Upper lobe of right lung (tissue), 1 donor: ENCODE measurements around the gene GP9. TPM values are rescaled to one million over a fixed set of nuclear protein-coding genes. Genes with fewer than 3 reads are reported as not detected.

Experiments used
- ATAC-seq: fragments of 200-7000 bp; cut with Tn5 transposase; one replicate; pipeline ENCODE4 v1.9.1; 2020; ENCODE audit warnings: mild to moderate bottlenecking, moderate library complexity
- DNase-seq: peaks from one replicate; pipeline ENCODE4 v3.0.0-alpha.2; 2020
- H3K27ac ChIP-seq: fragments of 200-600 bp; one replicate; pipeline ENCODE4 v1.8.0; 2022
- H3K27me3 ChIP-seq: fragments of 200-600 bp; one replicate; pipeline ENCODE4 v1.8.0; 2022; ENCODE audit warnings: mild to moderate bottlenecking
- H3K36me3 ChIP-seq: fragments of 200-600 bp; one replicate; pipeline ENCODE4 v1.8.0; 2022
- H3K4me1 ChIP-seq: fragments of 200-600 bp; one replicate; pipeline ENCODE4 v1.8.0; 2022
- H3K4me3 ChIP-seq: fragments of 200-600 bp; one replicate; pipeline ENCODE4 v1.8.0; 2022; ENCODE audit warnings: mild to moderate bottlenecking
- H3K9me3 ChIP-seq: fragments of 200-600 bp; one replicate; pipeline ENCODE4 v1.8.0; 2022
- CTCF ChIP-seq: fragments of 200-600 bp; IDR thresholded peaks from one replicate; pipeline ENCODE4 v1.8.0; 2022; ENCODE audit warnings: antibody characterized with exemption
- intact Hi-C: fragments of 100-400 bp; cut with DNase I; formaldehyde crosslinking; loops from one replicate; pipeline ENCODE4 v1.11.0; 2022
- total RNA-seq: library from RNA; stranded (reverse); fragmentation: NEBNext Ultra II Directional; extraction: Animal tissue kit (Norgen Biotek cat#: 25700); gene quantifications from one replicate; pipeline ENCODE4 v1.2.1, GENCODE V29; 2021
- donor health status: DM: no; HTN: yes; CAD: no; lungs with severe emphysema.

Gene GP9
- total RNA-seq, 1 donor from 2014 or later: 1.2 TPM

- Histone ChIP-seq H3K4me3 (no peak overlapping the region), H3K27ac (peak overlapping the region; percentile 18), H3K27me3 (no peaks in the 10 kb centered on the region), H3K4me1 (peaks cover 5% of the 10 kb centered on the region), H3K9me3 (no peaks in the 10 kb centered on the region), H3K36me3 (no peaks in the 10 kb centered on the region)
- DNase-seq (no peak), ATAC-seq (peak; percentile 49)
- TF ChIP-seq CTCF: no peak
- intact Hi-C loops: no loop called here
Measured at GRCh38 chr3:129077222-129077621, 16.6 kb downstream of the GP9 start.

GRCh38 chr3:129078510-129078909 lies 17.9 kb downstream of the GP9 start:
- no peak for DNase-seq
- no peak for TF ChIP-seq CTCF

GRCh38 chr3:129081503-129081902 lies 20.9 kb downstream of the GP9 start:
- Histone ChIP-seq H3K4me3 (no peak overlapping the region), H3K36me3 (no peaks in the 10 kb centered on the region), H3K4me1 (peaks cover 5% of the 10 kb centered on the region), H3K27ac (no peak overlapping the region), H3K9me3 (no peaks in the 10 kb centered on the region), H3K27me3 (no peaks in the 10 kb centered on the region)
- TF ChIP-seq CTCF: no peak
- ATAC-seq: no peak
- intact Hi-C loops: no loop called here
- DNase-seq: no peak

More at GRCh38 chr3:129078510-129078909, 17.9 kb downstream of the GP9 start:
- Histone ChIP-seq H3K4me1 (peaks cover 5% of the 10 kb centered on the region), H3K4me3 (no peak overlapping the region), H3K9me3 (no peaks in the 10 kb centered on the region), H3K27me3 (no peaks in the 10 kb centered on the region), H3K36me3 (no peaks in the 10 kb centered on the region), H3K27ac (no peak overlapping the region)
- no peak for ATAC-seq
- intact Hi-C loops: no loop called here

GRCh38 chr3:129082026-129082425 lies 21.4 kb downstream of the GP9 start:
- peaks cover 9% of the 10 kb centered on the region for H3K4me1 ChIP-seq
- no peak for TF ChIP-seq CTCF
- H3K4me3 ChIP-seq: no peak overlapping the region
- intact Hi-C loops: no loop called here
- no peaks in the 10 kb centered on the region for H3K9me3 ChIP-seq
- ATAC-seq: no peak
- H3K36me3 ChIP-seq: no peaks in the 10 kb centered on the region
- no peak overlapping the region for H3K27ac ChIP-seq
- no peak for DNase-seq
- no peaks in the 10 kb centered on the region for H3K27me3 ChIP-seq

- ATAC-seq (no peak), DNase-seq (no peak)
- Histone ChIP-seq H3K4me1 (peaks cover 8% of the 10 kb centered on the region), H3K27ac (no peak overlapping the region), H3K36me3 (no peaks in the 10 kb centered on the region), H3K27me3 (no peaks in the 10 kb centered on the region), H3K9me3 (no peaks in the 10 kb centered on the region), H3K4me3 (no peak overlapping the region)
- no peak for TF ChIP-seq CTCF
- intact Hi-C loops: no loop called here
Measured at GRCh38 chr3:129084501-129084900, 23.9 kb downstream of the GP9 start.

- Histone ChIP-seq H3K27ac (no peak overlapping the region), H3K36me3 (no peaks in the 10 kb centered on the region), H3K9me3 (no peaks in the 10 kb centered on the region), H3K4me1 (peaks cover 8% of the 10 kb centered on the region), H3K4me3 (no peak overlapping the region), H3K27me3 (no peaks in the 10 kb centered on the region)
- intact Hi-C loops: no loop called here
- DNase-seq (no peak), ATAC-seq (no peak)
- TF ChIP-seq CTCF: no peak
Measured at GRCh38 chr3:129085165-129085715, 24.7 kb downstream of the GP9 start.
